HG02642 (cell line): ENCODE results near the gene ACACA.
"Not testable (repeated sequence)": the region's sequence is repeated elsewhere in the genome, so short reads cannot be mapped to it uniquely, and the experiment has no call there.

Experiments used
- ATAC-seq: cut with Tn5 transposase; IDR thresholded peaks from one replicate; pipeline ENCODE4 v1.9.1; 2021; ENCODE audit warnings: mild to moderate bottlenecking; ENCODE audit not compliant: unreplicated experiment, poor library complexity

ACACA gene

DNA sequence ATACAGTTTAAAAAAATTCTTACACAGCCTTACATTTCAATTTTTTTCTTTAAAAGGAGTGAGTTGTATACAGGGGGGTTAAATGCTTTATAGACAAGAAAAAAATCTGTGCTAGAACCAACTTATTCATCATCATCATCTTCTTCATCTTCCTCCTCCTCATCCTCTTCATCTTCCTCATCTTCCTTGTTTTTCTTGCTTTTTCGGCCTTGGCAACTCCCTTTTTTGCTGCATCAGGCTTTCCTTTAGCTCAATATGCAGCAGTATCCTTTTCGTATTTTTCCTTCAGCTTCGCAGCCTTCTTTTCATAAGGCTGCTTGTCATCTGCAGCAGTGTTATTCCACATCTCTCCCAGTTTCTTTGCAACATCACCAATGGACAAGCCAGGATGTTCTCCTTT, 263.1 kb downstream of the ACACA start:
- ATAC-seq = not testable (repeated sequence)

- no peak for ATAC-seq
These were observed 264.2 kb downstream of the ACACA start for GRCh38 chr17:37142294-37142896.

DNA sequence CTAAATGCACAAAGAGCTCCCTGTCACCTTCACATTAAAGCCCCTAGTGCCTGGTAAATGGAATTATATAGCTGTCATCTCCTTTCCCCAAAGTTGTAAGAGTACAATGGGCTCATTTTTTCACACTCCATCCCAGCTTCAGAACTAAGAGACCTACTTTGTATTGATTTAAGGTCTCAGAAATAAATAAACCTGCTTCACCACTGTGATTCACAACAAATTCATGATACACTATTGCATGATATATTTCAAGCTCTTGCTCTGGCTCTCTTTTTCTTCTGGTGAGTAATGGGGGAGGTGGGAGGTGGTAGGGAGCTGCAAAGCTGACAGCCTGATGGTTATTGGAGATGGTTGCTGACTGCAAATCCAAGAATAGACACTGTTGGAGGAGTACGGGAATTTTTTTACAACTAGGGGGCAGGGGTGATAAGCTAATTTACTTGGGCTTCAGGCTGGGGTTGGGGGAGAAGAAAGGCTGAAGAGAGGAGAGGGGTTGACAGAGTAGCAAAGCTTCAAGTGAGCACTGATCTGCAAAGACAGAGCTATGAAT, 268.0 kb downstream of the ACACA start:
- no peak for ATAC-seq

- ATAC-seq = no peak
These were observed 268.6 kb downstream of the ACACA start for GRCh38 chr17:37137906-37138514.

DNA sequence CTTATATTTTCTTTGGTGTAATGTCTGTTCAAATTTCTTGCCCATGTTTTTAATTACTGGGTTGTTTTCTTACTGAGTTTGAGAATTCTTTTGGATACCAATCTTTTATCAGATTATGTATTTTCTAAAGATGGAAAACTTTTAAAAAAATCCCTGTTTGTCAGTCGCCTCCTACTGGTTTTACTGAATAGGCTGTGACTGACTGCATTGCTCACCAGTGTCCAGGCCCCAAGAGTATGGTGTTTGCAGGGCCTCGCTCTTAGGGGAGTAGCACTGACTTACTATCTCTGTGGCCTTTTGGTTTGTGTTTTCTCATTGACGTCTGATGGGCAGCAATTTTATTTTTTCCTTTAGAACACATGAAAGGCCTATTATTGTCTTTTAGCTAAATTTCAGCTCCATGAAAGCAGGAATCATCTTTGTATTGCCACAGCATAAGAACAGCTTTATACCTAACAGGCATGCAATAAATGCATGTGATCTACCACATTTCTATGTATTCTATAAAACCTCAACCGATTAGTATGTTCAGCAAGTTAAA, 269.5 kb downstream of the ACACA start:
- no peak for ATAC-seq

- ATAC-seq = no peak
These were observed 271.1 kb downstream of the ACACA start for GRCh38 chr17:37135576-37135975.

DNA sequence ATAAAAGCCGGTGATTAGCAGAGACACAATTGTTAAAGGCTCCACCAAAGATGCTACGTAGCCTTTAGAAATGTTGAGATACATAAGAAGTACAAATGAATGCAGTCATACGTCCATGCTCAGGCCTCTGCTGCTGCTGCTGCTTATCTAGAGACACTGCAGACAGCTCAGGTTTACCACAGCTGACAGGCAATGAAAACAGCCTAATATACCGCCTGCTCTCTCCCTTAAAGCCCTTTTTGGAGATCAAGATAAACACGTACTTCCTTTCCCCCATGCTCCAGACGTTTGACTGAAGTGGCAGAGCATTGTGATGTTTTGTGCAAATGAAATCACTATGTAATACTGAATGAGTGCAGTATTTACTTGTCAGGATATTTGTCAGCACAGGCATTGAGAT, 272.6 kb downstream of the ACACA start:
- no peak for ATAC-seq

DNA sequence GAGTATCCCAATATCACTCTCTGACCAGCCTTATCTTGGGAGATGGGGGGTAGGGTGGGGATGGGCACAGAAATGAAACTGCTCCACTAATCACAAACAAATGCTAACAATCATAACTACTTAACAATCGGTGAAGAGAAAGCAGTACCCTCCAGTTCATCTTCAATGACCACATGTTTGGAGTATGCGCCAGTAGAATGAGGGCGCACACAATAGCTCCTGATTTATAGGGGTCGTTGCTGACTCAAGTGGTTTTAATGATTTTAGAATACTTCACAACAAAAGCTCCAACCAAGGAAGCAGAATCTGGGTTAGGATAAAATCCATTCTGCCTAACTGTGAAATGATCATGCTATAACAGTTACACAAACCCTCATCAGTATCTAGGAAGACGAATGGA, 273.5 kb downstream of the ACACA start:
- no peak for ATAC-seq

GRCh38 chr17:37131669-37132611, 274.7 kb downstream of the ACACA start:
- no peak for ATAC-seq

- no peak for ATAC-seq
These were observed 275.6 kb downstream of the ACACA start for GRCh38 chr17:37130984-37131446.

DNA sequence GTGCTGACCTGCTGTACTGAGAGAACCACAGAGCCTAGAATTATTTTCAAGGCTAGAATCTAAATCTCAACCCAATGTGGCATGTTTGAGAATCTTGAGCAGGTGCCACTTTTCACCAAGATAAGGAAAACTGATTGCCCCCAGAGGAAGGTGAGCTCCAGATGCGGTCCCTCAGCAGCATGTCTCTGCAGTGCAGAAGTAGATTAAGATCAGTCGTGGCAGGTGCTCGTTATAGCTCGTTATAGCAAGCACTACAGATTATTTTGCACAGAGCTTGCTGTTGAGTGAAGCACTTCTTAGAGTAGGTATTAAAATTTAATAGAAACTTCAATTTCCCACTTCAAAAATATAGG, 281.8 kb downstream of the ACACA start:
- ATAC-seq = no peak

- no peak for ATAC-seq
These were observed 282.5 kb downstream of the ACACA start for GRCh38 chr17:37123941-37124820.

DNA sequence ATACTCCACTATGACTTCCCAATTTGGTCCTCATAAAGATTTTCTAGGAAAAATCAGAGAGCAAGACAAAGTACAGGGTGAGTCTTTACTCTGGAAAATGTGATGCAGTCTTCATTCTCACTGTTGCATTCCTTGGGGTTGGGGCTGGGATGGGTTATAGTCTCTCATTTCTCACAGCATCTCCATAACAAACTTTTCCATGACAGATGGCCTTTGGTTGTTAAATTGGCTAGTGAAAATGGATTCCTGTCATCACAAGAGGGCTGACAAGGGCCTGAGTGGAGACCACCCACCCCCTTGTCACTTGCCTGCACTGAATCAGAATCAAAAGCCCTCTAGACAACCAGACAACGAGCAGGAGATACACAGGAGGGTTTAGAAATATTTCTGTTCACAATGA, 283.2 kb downstream of the ACACA start:
- ATAC-seq = no peak

GRCh38 chr17:37121616-37122015, 285.0 kb downstream of the ACACA start:
- no peak for ATAC-seq

DNA sequence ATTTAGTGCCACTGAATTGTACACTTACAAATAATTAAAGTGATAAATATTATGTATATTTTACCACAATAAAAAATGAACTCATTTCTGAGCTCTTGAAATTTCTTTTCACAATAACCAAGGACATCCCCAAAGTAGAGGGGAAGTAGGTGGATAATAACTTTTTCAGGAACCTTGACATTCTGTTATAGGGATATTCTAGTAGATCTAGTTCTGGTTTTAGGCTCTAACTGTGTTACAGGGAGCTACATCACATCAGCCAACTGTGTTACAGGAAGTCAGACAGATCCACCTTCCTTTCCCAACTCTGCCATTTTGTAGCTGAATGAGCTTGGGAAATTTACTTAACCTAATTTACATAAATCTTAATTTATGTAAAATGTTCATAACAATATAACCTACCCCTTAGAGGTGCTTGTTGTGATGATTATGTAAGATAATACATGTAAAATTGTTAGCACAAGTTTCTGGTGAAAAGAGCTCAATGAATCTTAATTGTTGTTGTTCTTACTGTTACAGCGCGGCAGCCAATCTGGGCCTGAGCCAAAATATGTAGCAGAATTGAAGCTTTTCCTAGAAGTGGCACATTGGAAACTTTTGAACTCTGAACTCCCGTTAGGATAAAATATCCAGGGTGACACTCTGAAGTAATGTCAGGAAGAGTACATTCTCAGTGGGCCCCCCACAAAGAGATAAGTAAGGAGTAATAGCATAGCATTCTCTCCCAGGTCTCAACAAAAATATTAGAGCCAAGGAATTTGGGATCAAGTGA, 288.1 kb downstream of the ACACA start:
- no peak for ATAC-seq

DNA sequence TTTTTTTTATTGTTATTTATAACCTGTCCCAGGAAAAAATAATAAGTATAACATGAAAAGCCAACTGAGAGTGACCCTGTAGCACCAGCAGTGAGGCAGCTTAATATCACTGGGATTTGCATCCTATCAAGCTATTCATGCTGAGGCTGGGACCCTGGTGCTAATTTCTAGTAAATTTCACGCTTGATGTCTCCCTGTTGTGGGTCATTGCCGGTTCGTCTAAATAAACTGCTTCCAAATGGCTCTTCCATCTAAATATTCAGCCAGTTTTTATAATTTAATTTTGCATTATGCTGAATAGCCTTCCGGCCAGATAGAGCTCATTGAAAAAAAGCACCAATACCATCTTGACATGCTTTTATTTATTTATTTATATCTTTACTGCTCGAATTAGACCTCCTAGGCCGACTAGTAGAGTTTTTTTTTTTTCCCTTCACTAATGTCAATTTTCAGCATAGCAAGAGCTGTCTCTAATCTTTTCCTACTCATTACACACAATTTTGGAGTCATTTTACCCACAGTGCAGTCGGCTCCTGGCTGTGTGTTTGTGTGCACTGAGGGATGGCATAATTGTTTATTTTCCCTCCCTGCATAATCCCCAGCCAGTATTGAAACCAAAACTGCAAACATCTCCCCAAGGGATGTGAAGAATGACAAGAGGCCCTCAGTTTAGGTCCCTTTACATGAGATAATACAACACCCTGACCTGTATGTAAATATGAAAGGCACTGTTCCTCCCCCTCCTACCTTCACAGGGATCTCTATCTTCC, 289.1 kb downstream of the ACACA start:
- ATAC-seq = no peak

DNA sequence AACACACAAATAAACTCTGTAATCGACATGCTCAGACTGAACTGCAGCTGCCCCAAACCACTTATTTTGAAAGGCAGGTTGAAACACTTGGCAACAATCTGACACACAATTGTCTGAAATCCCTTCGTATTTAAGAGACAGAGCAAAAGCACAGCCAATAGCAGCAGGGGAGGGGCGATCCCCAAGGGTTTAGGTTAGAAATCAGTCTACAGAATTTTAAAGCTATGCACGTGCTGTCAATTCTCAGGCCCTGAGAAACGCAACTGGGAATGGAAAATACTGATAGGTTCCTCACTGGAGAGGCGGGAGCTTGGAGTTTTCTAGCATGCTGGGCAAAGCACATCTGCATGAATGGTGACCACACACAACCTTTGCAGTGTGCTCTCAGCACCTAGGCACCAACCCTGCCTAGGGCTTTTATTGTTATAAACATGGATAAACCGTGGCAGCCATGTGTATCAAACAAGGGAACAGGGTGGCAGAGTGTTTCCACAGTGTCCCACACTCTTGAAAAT, 289.9 kb downstream of the ACACA start:
- no peak for ATAC-seq

GRCh38 chr17:37111329-37111728, 295.3 kb downstream of the ACACA start:
- no peak for ATAC-seq
